Bronchial epithelial cell (primary cell): ENCODE data around the gene NARS2. TPM values are rescaled to one million over a fixed set of nuclear protein-coding genes. Genes with fewer than 3 reads are reported as not detected.

ENCODE experiments used
- DNase-seq: peaks from one replicate; pipeline ENCODE4 v3.0.0-alpha.2; 2010; ENCODE audit warnings: low read depth
- FAIRE-seq: peaks from 2 replicates; lab custom pipeline; 2011; peaks lifted over from hg19 to GRCh38; lab: Jason Lieb, UNC
- H3K27me3 ChIP-seq: 2 replicates; pipeline ENCODE4 v1.5.1; 2011; ENCODE audit warnings: low read length; ENCODE audit not compliant: control insufficient read depth, insufficient read depth
- H3K36me3 ChIP-seq: 2 replicates; pipeline ENCODE4 v1.5.1; 2011; ENCODE audit warnings: low read length; ENCODE audit not compliant: control insufficient read depth, insufficient read depth
- H3K4me3 ChIP-seq: 2 replicates; pipeline ENCODE4 v1.5.1; 2011; ENCODE audit warnings: mild to moderate bottlenecking, low read depth, low read length, control low read depth
- CTCF ChIP-seq: IDR thresholded peaks from 2 replicates; pipeline ENCODE4 v1.5.1; 2011; ENCODE audit warnings: mild to moderate bottlenecking, moderate library complexity, low read length, control low read depth, inconsistent platforms; ENCODE audit not compliant: insufficient read depth, severe bottlenecking
- total RNA-seq: library from RNA; depleted of rRNA; stranded (reverse); fragments of >200 nt; gene quantifications from 2 replicates; pipeline ENCODE4 v1.2.1, GENCODE V29; 2014

NARS2 gene
- total RNA-seq, 1 donor from 2014 or later, result 23.4 TPM

- Histone ChIP-seq H3K36me3 (no peaks in the 10 kb centered on the region), H3K27me3 (no peaks in the 10 kb centered on the region), H3K4me3 (no peak overlapping the region)
- no peak for DNase-seq
- no peak for FAIRE-seq
- TF ChIP-seq CTCF, result no peak
Observed at GRCh38 chr11:78397398-78397797, 177.3 kb downstream of the NARS2 start.

- no peak for TF ChIP-seq CTCF
- no peak overlapping the region for H3K4me3 ChIP-seq
- H3K36me3 ChIP-seq, result no peaks in the 10 kb centered on the region
- H3K27me3 ChIP-seq, result no peaks in the 10 kb centered on the region
- DNase-seq (no peak), FAIRE-seq (no peak)
Observed at GRCh38 chr11:78395597-78395996, 179.1 kb downstream of the NARS2 start.

GRCh38 chr11:78392854-78393253 lies 181.8 kb downstream of the NARS2 start:
- TF ChIP-seq CTCF, result no peak
- no peaks in the 10 kb centered on the region for H3K27me3 ChIP-seq
- no peak overlapping the region for H3K4me3 ChIP-seq
- DNase-seq, result no peak
- FAIRE-seq, result no peak
- H3K36me3 ChIP-seq, result no peaks in the 10 kb centered on the region

GRCh38 chr11:78391424-78391823 lies 183.2 kb downstream of the NARS2 start:
- no peak for FAIRE-seq
- TF ChIP-seq CTCF, result no peak
- Histone ChIP-seq H3K36me3 (no peaks in the 10 kb centered on the region), H3K27me3 (no peaks in the 10 kb centered on the region), H3K4me3 (no peak overlapping the region)
- no peak for DNase-seq

GRCh38 chr11:78390809-78391208 lies 183.9 kb downstream of the NARS2 start:
- no peak for DNase-seq
- FAIRE-seq, result no peak
- no peak for TF ChIP-seq CTCF

GRCh38 chr11:78386215-78386941 lies 188.3 kb downstream of the NARS2 start:
- no peaks in the 10 kb centered on the region for H3K36me3 ChIP-seq
- FAIRE-seq (peak; percentile 28), DNase-seq (no peak)
- no peak overlapping the region for H3K4me3 ChIP-seq
- H3K27me3 ChIP-seq, result no peaks in the 10 kb centered on the region
- no peak for TF ChIP-seq CTCF

More at GRCh38 chr11:78390809-78391208, 183.9 kb downstream of the NARS2 start:
- Histone ChIP-seq H3K27me3 (no peaks in the 10 kb centered on the region), H3K4me3 (no peak overlapping the region), H3K36me3 (no peaks in the 10 kb centered on the region)
